KBM-7 (cell line): ENCODE data around the gene UNC13D.
"Not testable (repeated sequence)": the region's sequence is repeated elsewhere in the genome, so short reads cannot be mapped to it uniquely, and the experiment has no call there.

Experiments used
- DNase-seq: peaks from one replicate; pipeline ENCODE4 v3.0.0-alpha.2; 2015
- in situ Hi-C: fragments of 300-500 bp; cut with MboI; formaldehyde crosslinking; loops from 2 replicates; pipeline ENCODE4 v1.14.3; 2020; ENCODE audit warnings: low sequenced_read_pairs, low pct_unique_long_range_greater_than_20kb, mixed read lengths

The UNC13D gene

DNA sequence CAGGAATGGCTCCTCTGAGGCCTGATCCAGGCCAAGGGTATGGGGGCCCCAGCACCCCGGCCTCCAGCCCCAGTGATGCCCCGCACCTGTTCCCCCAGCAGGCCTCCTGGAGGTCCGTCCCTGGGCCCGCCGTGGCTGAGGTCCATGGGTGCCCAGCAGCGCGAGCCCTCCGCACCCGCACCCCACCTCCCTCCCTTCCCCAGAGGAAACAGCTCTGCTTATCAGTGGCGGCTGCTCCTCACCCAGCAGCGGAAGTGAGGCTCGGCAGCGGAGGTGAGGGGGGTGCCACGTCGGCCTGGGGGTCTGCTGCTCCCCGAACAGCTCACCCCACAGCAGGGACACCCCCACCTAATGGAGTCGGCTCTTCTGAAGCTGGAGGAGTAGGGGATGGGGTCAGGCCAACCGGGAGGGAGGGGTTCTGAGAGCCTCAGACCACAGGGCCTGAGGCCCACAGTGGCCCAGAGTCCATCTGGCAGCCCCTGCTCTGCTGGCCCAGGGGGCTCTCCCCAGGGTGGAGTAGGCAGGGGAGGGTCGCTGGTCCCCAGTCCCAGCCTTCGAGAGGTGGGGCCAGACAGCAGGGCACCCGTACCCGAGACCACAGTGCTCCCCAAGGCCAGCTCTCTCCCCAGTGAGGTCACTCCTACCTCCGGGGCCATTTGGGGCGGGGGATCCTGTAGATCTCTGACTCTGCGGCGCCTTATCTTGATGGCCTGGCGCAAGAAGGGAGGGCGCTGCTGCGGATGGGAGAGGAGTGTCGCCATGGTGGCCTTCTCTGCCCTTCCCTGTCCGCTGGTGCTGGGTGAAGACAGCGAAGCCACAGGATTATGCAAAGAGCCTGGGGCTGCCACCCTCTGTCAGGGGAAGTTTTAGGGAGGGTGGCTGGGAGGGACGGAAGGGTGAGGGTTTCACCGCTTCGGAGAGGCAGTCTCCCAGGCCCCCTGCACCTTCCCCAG lies at the start of gene UNC13D:
UNC13D (minus strand) TSS at position 828 of the 953 bp plus-strand sequence; CDS start at position 761, 67 bp downstream.
- in situ Hi-C loops = no loop called here

DNA sequence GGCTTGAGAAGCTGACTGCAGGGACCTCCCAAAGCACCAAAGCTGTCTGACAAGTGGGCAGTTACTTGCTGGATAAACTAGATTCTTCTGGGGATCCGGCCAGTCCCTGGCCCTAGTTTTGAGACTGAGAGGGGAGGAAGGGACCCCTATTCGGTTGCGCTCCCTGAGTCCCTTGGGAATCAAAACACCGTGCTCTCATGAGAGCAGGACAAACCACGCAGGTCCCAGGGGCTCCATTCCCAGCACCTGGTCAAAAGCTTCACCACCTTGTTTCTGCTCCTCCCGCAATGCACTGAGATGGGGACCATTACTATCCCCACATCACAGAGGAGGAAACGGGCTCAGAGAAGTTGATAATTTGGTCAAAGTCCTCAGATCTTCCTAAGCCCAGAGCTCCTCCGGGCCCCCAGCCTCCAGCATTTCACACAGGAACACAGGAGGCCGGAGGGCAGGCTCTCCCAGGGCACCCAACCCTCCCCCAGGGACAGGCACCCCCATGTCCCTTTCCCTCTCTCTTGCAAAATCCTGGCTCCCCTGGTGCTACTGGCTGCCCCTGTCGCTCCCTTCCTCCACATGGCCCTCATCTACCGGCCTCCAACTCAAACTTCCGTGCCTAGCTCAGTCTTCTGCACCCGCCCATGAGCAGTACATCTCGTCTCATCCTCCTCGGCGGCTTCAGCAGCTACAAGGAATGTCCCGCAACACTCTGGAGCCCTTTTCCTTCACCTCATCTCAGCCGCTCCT lies 49.3 kb upstream of the UNC13D start:
- in situ Hi-C loops = no loop called here
- DNase-seq = no peak

More for the DNA sequence above, at the start of gene UNC13D:
- peak; percentile 50 for DNase-seq

DNA sequence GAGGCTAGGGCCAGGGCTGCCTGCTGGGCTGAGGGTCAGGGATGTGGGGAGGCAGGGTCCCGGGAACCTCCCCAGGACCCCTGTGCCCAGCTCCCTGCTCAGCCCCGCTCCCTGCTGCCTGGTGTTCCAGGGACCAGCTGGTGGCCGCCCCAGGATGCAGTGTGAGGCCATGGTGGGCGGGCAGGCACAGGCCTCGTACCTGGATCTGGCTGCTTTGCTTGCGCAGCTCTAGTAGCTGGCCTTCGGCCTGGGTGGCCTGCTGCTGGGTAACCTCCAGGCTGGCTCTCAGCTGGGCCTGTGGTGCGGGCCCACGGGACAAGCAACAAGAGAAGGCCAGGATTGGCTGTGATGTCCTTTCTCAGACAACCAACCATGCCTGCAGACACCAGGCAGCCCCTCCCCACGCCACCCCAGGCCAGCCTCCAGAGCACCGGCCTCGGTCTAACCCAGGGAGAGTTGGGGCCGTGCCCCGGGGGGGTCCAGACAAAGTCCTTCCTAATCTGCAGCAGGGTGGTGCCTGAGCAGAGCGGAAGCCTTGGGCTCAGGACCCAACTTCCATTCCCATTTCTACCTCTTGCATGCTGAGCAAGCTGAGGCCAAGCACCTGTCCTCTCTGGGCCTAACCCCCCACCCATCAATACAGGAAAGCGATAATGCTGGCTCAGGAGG lies 48.5 kb upstream of the UNC13D start:
- in situ Hi-C loops = no loop called here
- no peak for DNase-seq

DNA sequence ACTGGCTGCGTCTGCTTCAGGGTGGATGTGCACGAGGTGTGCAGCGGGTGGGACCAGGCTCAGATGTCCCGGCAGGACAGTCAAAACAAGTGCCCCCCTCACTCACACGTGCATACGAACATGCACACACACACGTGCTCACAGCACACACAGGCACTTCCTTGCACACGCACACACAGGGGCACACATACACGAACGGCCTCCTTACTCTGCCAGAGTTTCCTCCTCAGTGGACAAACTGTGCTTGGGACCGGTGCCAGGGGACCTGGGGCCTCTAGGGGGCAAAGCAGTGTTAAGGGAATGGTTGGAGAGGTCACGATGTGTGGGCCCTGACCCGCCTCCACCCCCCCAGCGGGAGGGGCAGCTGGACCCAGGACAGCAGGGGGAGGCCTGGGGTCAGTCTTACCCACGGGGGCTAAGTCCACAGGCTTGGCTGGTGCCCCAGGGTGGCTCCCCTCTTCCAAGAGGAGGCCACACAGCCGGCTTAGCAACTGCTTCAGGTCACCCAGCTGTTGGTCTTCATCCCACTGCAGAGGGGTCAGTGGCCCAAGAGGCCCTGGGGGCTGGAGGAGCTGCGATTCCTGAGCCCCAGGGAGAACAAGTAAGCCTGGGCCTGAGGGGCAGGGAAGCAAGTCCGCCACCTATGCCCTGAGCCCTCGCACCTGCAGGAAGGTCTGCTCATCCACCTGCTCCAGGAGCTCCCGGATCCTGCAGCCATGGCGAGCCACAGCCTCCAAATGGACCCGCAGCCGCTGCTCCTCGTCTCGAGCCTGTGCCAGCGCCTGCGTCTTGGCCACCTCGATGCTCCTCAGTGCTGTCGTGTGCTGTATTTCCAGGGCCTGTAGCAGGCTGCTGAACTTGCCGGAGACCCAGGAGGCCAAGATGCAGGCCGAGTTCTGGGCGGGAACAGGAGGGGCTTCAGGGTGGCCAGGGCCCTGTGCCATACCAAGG lies 47.7 kb upstream of the UNC13D start:
- no peak for DNase-seq
- in situ Hi-C loops = no loop called here

DNA sequence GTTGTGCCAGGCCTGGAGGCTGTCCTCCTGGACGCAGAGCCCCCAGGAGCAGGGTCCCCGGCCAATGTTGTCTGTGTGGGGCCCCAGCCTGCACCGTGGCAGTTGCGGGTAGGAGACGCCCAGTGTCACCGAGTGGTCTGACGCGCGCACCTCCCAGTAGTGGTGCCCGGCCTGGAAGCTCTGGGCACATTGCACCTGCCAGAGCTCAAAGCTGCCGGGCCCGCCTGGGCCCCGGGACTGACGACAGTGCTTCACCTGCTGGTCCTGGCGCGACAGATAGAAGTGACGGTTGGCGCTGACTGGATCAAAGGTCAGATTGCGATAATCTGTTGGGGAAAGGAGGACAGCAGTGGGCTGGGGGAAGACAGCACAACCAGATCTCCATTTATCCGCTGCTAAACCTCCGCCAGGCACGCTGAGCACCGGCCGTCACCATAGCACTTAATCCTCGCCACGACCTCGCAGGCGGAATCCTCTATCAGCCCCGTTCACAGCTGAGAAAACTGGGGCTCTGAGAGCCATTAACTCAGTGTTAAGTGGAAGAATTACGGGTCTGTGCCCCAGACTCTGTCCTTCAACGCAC lies 46.9 kb upstream of the UNC13D start:
- no peak for DNase-seq
- in situ Hi-C loops = no loop called here

DNA sequence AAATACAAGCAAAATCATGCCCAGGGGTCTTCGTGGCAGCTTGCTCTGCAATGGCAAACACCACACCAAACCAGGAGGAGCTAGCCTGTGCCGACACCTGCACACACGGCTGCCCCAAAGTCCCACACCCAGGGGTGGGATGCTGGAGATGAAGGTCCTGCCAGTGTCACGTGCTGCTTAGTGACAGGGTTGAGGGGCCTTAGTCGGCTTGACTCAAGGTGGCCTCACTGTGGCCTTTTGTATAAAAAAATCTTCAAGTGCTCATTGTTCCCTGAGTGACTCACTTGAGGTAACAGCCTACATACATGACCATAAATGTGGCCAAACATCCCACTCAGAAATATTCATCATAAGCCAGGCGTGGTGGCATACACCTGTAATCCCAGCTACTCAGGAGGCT lies 45.2 kb upstream of the UNC13D start:
- in situ Hi-C loops = no loop called here

DNA sequence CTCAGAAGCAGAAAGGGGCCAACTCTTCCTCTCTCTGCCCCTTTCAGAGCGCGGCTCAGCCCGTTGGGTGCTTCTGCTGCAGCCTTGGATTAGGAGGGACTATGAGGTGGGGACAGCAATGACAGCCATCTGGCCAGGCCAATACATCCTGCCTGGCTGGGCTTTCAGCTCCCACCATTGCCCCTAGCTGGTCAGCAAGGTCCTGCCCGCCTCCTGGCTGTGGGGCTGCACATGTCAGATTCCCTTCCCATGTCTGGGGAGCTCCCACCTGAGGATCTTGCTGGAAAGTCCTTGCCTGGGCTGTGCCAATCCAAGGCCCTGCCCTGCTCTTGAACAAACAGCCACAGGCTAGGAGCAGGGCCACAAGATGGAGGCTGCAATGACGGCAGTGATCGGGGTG lies 44.3 kb upstream of the UNC13D start:
- in situ Hi-C loops = no loop called here
- DNase-seq = no peak

More for the DNA sequence above, 45.2 kb upstream of the UNC13D start:
- DNase-seq = peak; percentile 25

DNA sequence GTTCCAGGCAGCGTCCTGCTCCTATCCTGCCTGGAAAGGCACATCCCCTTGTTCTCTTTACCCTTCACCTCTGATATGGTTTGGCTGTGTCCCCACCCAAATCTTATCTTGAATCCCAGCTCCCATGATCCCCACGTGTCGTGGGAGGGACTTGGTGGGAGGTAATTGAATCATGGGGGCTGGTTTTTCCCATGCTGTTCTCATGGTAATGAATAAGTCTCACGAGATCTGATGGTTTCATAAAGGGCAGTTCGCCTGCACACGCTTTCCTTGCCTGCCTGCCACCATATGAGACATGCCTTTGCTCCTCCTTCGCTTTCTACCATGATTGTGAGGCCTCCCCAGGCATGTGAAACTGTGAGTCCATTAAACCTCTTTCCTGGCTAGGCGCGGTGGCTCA lies 41.7 kb upstream of the UNC13D start:
- in situ Hi-C loops, DNase-seq: not testable (repeated sequence)

DNA sequence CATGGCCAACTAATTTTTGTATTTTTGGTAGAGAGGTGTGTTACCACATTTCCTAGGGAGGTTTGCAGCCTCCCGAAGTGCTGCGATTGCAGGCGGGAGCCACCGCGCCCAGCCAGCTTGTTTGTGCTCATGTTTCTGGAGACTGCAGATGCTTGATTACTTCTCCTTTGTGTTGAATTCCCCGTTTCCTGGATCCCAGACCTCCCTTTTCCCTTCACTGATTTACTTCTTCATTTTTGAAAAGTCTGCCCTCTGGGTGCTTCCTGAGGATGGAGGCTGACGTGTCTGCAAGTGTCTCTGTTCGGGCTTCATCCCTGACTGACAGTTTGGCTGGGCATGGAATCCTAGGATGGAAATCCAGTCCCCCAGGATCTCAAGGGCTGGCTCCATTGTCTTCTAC lies 41.2 kb upstream of the UNC13D start:
- peak; percentile 83 for DNase-seq
- in situ Hi-C loops = no loop called here

DNA sequence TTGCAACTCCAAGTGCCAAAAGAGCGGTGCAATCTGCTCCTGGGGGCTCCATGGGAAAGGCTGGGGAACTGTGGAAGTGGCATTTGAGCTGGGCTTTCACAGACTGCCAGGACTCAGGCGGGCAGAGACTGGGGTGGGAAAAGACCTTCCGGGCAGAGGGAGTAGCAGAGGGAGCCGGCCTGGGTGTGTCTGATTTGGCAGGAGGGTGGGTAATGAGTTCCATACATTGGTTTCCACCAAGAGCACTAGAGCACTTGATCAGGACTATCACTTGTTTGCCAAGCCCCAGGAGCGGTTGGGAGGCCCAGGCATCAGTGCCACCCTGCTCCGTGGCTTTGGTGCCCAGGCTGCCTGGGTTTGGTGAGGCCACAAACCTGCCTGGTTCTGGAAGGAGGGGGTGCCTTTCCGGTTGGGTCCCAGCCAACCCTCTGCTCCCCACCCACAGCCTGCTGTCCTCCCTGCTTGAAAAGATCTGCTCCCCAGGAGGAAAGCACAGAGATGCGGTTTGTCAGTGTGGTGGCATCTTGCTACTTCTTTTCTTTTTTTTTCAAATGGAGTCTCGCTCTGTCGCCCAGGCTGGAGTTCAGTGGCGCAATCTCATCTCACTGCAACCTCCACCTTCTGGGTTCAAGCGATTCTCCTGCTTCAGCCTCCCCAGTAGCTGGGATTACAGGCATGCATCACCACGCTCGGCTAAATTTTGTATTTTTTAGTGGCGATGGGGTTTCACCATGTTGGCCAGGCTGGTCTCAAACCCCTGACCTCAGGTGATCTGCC lies 37.7 kb upstream of the UNC13D start:
- no peak for DNase-seq
- in situ Hi-C loops = no loop called here

DNA sequence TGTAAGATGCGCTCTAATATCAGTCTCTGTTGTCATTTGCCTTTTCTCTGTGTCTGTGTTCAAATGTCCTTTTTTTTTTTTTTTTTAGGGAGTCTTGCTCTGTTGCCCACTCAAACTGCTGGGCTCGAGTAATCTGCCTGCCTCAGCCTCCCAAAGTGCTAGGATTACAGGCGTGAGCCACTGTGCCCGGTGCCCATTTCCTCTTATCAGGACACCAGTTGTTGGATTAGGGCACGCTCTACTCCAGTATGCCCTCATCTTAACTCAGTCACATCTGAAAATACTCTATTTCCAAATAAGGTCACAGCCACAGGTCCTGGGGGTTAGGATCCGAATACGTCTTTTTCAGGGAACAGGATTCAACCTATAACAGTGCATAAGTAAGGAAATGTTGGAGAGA lies 36.1 kb upstream of the UNC13D start:
- no peak for DNase-seq
- in situ Hi-C loops = no loop called here

DNA sequence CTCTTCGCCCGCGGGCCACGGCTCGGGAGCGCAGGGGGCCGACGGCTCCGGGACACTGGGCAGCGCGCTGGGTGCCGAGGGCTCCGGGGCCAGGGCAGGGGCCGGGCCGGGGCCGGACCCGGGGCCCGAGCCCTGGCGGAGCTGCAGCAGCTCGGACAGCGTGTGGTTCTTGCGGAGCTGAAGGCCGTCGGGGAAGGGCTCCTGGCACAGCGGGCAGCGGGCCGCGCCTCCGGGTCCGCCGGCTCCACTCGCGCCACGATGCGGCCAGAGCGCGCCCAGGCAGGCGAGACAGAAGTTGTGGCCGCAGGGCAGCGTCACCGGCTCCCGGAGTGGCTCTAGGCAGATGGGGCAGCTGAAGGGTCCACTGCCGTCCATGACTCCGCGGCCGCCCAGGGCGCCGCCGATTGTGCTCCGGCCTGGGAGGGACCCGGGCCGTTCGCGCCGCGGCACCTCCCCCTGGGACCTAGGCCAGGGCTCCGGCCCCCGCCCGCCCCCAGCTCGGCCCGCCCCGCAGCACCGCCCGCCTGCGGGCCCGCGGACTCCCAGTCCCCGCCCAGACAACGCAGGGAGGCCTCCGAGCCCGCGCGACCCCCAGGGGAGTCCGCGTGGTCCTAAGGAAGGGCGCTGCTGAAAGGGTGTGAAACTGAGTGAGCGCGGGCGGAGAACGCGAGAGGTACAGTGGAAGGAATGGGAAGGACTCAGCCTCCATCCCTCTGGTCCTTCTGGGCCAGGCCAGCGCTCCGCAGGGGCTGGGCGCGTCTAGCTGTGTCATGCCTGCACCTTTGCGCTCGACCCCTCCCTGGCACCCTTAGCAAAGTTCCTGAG lies 34.2 kb upstream of the UNC13D start, which contains the start of gene TRIM47:
TRIM47 (minus strand) TSS at position 408 of the 825 bp plus-strand sequence; CDS start at position 375, 33 bp downstream.
- in situ Hi-C loops = no loop called here
- DNase-seq = peak; percentile 65

DNA sequence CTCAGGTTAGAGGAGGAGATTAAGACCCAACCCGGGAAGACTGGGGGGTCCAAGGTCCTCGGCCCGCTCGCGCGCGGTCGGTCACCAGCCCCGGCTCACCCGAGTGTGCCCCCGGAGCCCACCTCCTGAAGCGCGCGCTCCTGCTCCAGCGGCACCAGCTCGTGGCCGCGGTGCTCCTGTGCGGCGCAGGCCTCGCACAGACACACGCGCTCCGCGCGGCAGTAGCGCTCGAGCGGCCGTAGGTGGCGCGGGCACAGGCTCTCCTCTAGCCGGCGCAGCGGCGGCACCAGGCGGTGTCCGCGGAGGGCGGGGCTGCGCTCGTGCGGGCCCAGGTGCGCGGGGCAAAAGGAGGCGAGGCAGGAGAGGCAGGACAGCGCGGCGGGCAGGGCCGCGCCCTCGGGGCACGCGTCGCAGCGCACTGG lies 33.6 kb upstream of the UNC13D start:
- peak; percentile 73 for DNase-seq
- in situ Hi-C loops = no loop called here

DNA sequence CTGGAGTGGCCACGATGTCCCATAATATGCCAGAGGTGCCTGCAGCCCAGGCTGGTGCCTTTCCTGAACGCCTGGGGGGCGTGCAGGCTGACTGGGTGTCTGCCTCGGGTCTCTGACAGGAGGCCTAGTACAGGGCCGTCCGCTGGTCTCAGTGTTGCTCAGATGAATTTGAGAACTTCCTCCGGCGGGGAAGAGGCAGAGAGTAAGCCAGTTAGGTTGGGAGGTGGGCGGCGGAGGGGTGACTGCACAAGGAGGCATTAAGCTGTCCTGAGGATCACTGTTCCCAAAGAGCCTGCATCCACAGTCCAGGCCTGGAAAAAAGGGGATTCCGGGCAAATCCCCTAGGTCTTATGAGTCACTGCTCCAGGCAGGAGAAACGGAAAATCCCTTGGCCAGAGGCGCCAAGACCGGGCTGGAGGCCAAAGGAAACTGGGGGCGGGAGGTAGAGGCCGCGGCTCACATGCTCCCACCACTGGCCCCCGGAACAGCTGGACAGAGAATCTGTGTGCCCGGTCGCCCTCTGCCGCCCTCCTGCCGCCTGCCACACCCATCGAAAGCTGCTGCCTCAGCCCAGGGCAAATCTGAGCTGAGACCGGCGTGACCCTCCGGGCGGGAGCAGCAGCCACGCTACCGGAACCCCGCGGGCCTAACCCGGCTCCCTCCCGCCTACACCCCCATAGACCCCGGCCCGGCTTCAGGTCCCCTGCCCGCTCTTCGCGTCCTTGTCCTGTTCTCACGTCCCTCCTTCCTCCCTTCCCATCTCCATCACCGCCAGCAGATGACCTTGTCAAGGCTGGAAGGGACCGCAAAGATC lies 32.9 kb upstream of the UNC13D start:
- DNase-seq = no peak
- in situ Hi-C loops = no loop called here

DNA sequence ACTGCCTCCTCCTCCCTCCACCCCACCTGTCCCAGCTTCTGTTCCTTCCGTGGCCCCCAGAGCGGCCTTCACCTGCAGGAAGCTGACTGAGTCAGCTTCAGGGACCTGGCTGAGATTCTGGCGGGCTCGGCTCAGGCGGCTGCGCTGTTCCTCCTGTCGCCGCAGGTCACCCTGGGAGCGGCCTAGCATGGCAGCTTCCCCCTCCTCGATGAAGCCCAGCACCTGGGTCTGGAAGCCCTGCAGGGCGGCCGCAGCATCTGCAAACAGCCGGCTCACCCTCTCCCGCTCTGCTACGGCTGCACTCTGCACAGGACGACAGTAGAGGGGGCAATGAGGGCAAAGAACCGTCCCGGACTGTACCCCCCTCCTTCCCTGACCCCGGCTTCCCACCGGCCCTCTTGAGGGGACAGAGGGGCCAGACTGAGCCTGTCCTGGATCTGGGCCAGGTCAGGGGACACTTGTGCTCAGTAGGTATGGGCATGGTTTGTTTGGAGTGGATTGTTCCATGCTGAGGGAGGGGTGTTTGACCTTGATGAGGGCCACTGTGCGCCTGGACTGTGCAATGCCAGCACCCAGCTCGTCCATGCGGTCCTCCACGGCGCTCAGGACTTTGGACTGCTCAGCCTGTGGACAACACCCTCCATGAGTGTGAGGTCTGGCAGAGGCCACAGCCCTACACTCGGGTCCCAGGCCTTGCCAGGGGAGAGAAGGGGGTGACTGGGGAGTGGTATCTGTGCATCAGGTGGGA lies 32.2 kb upstream of the UNC13D start:
- DNase-seq = no peak
- in situ Hi-C loops = no loop called here
